Fibroblast of skin of abdomen (primary cell): ENCODE results near the gene SLC39A13.

ENCODE experiments used
- DNase-seq: peaks from one replicate; pipeline ENCODE4 v3.0.0-alpha.2; 2013

The SLC39A13 gene

GRCh38 chr11:47460571-47461235 is 52.3 kb downstream of the SLC39A13 start:
- DNase-seq: no peak

DNA sequence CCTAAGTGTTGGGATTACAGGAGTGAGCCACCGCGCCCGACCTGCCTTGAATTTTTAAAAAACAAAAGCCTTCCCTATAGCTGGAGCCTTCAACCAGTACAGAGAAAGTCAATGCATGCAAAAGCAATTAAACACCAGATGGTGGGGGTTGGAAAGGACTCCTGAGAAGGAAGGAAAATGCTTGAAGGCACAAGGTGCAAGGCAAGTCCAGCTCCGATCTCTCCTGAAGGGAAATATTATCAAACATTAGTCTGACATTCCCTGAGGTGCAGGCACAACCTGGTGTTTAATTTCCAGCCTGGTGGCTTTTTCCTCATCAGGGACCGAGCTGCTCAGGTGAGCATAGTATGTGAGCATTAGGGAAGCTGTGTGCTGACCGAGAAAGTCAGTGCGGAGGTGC is 53.5 kb downstream of the SLC39A13 start:
- no peak for DNase-seq

- DNase-seq: no peak
Measured at GRCh38 chr11:47464483-47464882, 56.1 kb downstream of the SLC39A13 start.
